GM19324 (cell line): ENCODE measurements around the gene SMC6.

Experiments used
- ATAC-seq: cut with Tn5 transposase; IDR thresholded peaks from one replicate; pipeline ENCODE4 v1.9.1; 2021; ENCODE audit warnings: mild to moderate bottlenecking, moderate library complexity; ENCODE audit not compliant: unreplicated experiment, low FRiP score

SMC6 gene, protein sequence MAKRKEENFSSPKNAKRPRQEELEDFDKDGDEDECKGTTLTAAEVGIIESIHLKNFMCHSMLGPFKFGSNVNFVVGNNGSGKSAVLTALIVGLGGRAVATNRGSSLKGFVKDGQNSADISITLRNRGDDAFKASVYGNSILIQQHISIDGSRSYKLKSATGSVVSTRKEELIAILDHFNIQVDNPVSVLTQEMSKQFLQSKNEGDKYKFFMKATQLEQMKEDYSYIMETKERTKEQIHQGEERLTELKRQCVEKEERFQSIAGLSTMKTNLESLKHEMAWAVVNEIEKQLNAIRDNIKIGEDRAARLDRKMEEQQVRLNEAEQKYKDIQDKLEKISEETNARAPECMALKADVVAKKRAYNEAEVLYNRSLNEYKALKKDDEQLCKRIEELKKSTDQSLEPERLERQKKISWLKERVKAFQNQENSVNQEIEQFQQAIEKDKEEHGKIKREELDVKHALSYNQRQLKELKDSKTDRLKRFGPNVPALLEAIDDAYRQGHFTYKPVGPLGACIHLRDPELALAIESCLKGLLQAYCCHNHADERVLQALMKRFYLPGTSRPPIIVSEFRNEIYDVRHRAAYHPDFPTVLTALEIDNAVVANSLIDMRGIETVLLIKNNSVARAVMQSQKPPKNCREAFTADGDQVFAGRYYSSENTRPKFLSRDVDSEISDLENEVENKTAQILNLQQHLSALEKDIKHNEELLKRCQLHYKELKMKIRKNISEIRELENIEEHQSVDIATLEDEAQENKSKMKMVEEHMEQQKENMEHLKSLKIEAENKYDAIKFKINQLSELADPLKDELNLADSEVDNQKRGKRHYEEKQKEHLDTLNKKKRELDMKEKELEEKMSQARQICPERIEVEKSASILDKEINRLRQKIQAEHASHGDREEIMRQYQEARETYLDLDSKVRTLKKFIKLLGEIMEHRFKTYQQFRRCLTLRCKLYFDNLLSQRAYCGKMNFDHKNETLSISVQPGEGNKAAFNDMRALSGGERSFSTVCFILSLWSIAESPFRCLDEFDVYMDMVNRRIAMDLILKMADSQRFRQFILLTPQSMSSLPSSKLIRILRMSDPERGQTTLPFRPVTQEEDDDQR

DNA sequence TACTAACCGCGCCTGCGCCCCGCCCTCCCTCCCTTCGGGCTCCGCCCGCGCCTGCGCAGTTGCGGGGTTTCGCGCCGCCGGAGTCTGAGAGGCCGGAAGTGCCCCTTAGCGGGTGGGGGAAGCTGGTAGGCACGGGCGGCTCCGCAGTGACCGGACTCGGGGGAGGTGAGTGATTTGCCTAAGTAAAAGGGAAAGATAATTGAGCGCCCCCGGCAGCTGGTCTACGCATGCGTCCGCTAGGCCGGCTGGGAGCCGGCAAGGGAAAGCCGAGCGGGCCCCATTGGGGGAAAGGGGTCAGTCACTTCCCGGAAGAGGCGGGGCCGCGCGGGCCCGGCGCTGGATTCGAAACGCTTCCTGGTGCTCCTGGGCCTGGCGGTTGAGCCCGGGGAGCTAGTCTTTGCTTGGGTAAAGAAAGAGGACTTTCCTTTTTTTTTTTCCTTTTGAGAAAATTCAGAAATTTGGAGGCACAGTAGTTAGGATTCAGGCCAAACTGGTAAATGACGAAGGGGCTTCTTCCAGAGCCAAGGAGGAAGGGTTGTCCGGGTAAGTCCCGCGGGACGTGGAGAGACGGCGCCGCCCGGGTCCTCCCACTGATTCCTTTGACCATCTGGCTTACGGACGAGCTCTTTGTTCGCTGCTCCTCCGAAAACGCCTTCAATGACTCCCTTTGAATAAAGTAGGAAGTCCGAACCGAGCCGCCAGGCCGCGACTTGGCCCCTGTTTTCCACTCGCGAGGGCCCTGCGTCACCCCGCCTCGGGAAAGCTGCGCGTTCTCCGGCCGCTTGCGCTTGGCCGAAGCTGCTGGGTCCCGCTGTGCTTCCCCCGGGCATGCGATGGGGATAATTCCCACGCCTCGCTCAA lies at the start of gene SMC6, which contains the start of gene GEN1:
TSS of gene SMC6 (minus strand) at position 8 of the 861 bp plus-strand sequence. CDS start 7,864 bp downstream, outside the sequence.
TSS of gene GEN1 (plus strand) at position 336 of the 861 bp plus-strand sequence. CDS start 5,806 bp downstream, outside the sequence.
- peak; percentile 84 for ATAC-seq

DNA sequence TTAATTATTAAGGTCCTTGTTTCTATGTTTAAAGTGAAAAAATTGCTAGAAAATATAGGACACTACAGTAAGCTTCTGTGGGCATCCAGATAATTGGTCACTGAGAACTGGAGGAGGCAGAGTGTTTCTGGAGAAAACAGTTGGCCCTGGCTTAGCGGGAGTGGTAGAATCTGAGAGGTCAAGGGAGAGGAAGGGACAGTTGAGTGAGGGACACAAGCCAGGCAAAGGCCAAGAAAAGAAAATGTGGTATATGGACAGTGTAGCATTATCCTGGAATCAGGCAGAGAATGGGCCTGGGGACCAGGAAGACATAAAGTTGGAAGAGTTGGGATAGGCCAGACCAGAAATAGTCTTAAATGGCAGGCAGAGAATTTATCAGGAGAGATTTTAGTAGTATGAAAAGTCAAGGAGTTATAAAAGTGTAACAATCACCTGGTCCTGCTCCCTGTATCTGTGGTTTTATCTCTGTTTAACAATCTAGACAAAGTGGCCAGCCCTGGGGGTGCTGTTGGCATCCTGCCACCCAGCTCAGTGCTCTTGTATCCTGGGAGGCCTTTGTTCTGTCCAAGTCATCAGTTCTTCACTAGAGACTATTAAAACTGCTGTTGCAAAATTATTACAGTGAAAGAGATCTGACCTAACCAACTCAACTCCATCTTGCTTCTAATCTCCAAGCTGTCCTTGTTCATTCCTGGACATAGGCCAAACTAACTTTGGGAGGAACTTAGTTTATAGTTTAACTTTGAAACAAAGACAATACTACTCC lies 47.3 kb upstream of the SMC6 start:
- ATAC-seq, result no peak

DNA sequence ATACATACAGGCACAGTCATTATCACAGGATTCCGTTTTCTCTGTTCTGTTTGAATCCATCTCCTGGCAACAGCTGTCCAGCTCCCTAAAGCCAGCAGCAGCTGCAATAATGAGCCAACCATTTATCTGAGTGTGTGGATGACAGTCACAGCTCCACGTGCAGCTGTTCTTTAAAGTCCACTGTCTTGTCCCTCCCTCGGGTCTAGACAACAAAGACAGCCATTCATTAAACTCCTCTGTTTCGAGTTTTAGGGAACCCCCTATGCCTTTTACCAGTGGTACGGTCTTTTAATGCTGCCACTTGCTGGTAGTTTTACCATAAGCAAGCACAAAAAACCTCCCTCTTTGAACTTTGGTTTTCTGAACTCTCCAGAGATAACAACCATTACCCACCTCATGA lies 46.6 kb upstream of the SMC6 start:
- ATAC-seq, result no peak

DNA sequence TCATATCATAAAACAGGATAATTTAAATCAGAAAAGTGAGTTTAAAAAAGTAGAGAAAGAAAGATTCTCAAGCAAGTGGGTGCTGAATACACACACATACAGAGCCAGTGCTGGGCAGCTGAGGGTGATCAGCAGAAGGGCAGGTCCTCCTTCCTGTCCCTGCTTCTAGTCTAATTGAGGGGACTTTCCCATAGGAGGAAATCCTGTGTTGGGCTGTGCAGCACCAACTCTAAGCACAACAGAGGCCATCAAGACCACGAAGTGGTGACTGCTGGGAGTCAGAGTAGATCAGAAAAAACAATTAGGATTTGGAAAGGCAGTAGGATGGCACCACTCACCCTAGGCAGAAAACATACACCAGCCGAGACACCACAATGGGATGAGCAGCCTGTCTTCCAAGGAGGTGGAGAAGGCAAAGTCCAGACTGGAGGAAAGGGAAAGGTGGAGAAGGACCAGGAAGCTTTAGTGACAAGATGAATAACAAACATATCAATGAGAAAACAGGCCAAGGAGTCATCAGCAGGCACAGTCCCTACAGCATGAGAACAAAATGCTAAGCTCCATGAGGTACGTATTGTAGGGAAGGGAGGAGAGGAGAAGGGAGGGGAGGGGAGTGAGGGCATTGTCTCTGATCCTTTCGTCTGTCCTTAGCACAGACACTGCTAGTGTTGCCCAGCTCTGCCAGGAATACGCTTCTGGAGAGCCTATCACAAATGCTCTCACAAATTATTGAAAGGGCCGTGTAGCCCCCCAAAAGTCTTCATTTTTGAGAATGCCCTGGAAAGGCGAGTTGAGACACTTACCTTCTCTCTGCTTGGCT lies 45.9 kb upstream of the SMC6 start:
- ATAC-seq, result no peak

DNA sequence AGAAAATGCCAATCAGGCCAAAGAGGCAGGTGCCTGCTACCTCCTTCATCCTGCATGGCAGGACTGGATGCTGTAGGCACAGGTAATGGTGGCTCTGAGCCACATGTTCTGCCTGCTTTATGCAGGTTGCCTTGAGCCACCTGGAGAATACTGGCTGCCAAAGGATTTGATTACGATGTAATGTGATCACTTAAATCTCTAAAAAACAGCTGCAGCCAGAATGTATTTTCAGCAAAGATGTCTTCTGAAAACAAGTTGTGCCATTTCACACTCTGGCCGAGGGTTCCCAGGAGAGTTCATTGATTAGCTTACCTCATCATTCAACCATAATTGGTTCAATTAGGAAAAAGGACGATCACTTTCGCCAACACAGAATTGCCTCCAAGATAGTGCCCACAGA lies 44.7 kb upstream of the SMC6 start:
- no peak for ATAC-seq

DNA sequence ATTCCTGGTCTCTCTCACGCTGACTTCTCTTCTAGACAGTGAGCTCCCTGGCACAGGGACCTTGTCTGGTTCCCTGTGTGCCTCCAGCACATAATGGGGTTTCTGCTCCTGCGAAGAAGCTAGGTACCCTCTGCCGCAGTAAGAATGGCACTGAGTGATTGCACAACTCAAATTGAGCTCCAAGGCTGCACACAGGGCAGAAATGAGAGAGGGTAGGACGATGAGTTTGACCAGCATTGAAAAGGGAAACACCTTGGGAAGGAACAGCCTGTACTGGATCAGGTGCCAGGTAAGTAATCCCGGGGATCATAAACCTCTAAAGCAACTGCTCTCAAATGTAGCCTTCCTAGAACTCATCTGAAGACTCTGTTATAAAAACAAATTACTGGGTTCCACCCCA lies 41.7 kb upstream of the SMC6 start:
- no peak for ATAC-seq

DNA sequence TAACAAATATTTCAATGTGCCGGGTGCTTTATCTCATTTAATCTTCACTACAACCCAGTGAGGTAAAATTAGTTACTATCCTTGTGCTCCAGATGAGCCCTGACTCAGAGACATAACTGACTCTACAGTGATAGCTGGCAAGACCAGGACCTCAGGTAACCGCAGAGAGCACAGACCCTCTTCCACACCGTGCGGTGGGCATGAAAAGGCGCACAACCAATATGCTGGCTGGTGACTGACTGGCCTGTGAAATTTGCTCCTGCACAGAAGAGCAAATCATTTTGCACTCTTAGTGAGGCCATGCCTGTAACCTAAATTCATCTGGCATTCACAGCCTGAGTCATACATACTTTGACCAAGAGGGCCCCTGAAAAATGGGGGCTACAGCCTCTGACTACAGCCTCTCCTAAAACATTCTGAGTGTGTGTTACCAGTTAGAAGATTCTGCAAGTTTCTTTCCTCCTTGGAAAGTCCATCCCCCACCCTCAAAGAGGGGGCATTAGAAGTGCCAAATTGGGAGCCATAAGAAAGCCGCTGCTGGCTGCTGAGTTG lies 40.3 kb upstream of the SMC6 start:
- ATAC-seq, result no peak

DNA sequence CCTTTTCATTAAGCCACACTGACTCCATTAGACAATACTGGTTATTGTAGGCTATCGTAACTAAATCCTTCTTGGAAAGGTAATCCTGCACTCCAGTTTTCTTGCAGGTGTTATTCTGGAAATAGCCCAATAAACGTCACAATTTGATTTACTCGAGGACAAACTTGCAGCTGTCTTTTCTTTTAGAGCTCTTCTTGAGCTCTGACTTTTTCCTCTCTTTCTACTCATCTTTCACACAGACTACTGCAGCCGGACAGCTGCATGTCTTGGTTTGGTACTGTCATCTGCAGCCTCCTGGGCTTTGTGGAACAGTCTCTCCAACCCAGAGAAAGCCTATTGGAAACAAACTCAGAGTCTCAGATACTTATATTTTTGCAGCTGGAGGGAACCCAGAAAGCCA lies 39.7 kb upstream of the SMC6 start:
- no peak for ATAC-seq

DNA sequence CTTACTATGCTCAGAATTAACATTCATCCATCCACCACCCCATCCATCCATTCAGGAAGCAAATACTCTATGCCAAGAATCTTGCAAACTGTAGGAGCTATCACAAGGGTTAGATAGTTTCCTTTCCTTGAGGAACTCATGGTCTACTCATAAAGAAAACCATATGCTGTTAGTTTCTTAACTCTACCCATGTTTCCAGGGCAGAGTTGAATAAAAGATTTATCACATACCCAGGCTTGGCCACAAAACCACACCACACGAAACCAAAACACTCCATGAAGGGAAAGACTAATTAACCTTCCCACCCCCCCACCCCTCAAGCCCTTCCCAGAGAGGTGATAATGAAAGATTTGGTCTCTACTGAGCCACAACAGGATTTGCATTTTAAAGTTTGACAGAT lies 38.9 kb upstream of the SMC6 start:
- no peak for ATAC-seq

DNA sequence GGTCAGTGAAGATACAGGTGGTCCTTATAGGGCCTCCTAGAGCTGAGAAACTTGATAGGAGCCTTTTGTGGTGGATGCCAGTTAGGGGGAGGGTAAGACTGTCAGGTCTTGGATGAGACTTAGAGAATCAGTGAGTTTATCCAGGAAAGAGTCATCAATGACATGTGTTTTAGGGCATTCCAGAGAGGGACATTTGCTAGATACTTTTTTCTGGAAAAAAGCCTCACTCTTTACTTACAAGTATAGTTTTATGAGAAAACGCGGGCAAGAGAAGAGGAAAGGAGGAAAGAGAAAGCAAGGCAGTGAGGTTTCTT lies 38.2 kb upstream of the SMC6 start:
- no peak for ATAC-seq

DNA sequence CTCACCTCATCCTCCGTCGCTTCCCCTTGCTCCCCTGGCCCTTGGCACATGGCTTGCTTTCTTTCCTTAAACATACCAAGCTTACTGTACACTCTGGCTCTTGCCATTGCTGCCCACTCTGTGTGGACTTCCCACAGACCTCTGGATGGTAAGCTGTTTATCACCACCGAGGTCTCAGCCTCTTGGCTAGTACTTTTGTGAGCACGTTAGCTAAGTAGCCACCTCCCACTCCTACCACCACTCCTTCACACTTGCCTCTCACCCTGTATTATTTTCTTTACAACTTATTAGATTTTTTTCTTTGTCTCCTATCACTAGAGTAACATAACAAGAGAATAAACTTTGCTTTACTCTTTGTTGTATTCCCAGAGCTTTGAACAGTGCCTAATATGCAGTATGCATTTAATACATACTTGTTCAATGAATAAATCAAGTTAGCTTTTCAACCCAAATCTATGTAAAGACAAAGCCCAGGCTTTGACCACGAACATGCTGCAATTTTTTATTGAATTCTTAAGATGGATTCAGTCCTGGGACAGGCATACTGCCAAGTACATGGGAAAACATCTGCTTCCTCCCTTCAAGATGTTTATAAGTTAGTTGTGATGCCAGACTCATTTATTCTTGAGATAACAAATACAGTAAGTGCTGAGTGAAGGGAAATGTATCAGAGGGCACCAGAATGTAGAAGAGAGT lies 37.7 kb upstream of the SMC6 start:
- no peak for ATAC-seq

DNA sequence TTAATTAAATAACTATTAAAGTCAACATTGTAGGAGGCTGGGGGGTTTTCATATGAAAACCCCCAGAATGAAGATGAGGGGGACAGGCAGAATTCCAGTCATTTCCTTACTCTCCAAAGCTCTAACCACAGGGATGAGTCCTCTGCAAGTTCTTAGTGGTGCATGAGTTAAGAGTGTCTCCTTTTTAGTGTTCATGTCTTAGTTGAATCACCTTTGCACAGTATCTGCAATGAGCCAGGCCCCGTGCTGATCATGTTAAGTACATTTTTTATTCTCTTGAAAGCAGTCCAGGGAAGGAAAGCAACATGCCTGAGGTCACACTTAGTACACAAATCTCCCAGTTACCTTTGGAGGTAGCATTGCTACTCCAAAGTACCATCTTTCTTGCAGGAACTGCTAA lies 36.9 kb upstream of the SMC6 start:
- ATAC-seq, result no peak

DNA sequence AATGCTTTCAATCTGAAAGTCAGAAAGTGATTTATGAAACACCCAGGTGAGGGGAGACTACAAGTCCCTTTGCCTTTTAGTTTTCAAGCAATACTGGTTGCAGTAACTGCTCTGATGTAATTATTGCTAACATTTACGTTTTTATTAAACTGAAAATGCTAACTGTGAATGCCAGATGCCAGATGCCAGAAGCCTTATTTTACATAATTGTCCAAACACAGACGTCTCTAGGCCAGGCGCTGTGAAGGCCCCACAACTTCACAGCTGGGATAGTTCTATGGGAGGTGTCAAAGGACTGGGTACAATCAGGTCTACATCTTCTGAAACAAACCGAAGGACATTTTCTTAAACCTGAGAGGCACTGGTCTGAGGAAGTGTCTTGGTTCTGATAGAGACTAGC lies 35.2 kb upstream of the SMC6 start:
- no peak for ATAC-seq

DNA sequence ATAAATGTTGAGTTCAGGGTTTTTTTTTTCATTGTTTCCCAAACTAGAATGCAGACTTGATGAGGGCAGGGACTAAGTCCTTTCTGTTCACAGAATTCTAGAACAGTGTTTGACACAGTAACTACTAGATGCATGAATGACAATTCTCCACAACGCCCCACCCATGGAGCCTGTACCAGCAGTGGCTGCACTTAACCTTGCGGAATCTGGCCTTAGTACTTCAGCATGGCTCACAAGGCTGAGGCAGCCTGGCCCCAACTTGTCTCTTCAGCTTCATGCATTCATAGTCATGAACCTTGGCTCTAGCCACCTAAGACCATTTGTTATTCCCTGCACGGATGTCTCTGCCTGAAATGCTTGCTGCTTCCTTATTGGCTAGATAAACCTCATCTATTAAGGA lies 33.1 kb upstream of the SMC6 start:
- no peak for ATAC-seq

DNA sequence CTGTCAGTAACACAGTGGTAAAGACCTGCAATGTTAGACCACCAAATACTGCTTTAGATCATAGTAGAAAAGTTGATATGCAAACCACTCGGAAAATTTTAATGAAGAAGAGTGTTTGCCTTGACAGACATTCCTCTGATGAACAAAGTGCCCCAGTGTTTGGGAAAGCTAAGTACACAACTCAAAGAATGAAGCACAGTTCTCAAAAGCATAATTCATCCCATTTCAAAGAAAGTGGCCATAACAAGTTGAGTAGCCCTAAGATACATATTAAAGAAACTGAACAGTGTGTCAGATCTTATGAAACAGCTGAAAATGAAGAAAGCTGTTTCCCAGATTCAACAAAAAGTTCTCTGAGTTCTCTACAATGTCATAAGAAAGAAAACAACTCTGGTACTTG lies 27.9 kb upstream of the SMC6 start:
- ATAC-seq, result no peak

DNA sequence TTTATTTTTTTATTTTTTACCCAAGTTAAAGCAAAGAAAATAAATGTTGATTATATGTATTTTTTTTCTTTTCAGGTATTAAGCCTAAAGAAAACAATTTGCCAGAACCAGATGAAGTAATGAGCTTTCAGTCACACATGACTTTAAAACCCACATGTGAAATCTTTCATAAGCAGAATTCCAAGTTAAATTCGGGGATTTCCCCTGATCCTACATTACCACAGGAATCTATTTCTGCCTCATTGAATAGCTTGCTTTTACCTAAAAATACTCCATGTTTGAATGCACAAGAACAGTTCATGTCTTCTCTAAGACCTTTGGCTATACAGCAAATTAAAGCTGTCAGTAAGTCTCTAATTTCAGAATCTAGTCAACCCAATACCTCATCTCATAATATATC lies 26.9 kb upstream of the SMC6 start:
- ATAC-seq, result no peak

DNA sequence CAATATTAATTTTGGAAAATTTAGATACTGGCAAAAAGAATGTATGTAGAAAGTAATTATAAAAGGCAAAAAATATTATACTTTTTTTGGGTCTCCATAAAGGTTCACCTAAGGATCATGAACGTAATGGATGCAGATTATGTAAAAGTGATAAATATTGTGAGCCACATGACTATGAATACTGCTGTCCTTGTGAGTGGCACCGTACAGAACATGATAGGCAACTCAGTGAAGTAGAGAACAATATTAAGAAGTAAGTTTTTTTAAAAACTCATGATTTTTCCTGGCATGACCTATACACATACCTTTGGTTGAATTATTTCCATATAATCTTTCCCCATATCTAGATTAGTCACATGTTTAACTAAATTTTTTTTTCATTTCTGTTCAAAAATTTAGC lies 18.9 kb upstream of the SMC6 start:
- no peak for ATAC-seq

DNA sequence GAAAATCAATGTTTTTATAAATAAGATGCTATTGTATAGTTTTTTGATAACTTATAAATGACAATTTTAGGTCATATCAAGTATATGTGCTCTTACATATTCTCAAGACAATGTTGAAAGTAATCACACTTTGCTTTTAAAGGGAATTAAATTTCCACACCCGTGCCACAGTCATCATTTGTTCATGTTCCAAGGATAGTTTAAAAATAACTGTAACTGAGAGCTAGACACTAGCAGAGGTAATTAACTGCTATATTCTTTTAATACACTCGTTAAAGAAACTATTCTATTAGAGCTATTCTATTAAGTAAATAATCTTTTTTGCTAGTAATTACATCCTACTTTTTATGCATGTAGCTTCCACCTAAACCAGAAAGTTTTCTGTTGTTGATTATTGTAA lies 18.3 kb upstream of the SMC6 start:
- ATAC-seq, result no peak
